ENCODE measurements around the gene RUFY3. TPM values are rescaled to one million over a fixed set of nuclear protein-coding genes. Genes with fewer than 3 reads are reported as not detected.
A peak's percentile ranks its signal among the peaks of the same experiment; 100 is the strongest.

Gene RUFY3
- total and polyA plus RNA-seq, 9 of the 15 experiments (the other 6 are each of a cell fraction or from before 2014, with no cell fraction given): 4.2 to 31.1 (median 21.5) TPM

GRCh38 chr4:70705183-70706043 lies 16.4 kb upstream of the RUFY3 start (continued):
- no peak for TF ChIP-seq PTRF (tag; IDR thresholded peaks at IDR 0.05)
- no peak for TF ChIP-seq FOXP1 (CRISPR knock-in tag; IDR thresholded peaks at IDR 0.05)
- TF ChIP-seq MLX (CRISPR knock-in tag; conservative IDR thresholded peaks at IDR 0.05): no peak
- TF ChIP-seq MAX (CRISPR knock-in tag; IDR thresholded peaks at IDR 0.05): peak; percentile 88
- TF ChIP-seq ZNF3 (CRISPR knock-in tag; IDR thresholded peaks at IDR 0.05): no peak
- TF ChIP-seq MYBL2 (IDR thresholded peaks at IDR 0.05; ENCODE audit: low read depth): no peak
- TF ChIP-seq MYBL2 (CRISPR knock-in tag; IDR thresholded peaks at IDR 0.05; ENCODE audit: borderline replicate concordance): no peak
- TF ChIP-seq FOXP4 (CRISPR knock-in tag; IDR thresholded peaks at IDR 0.05; ENCODE audit: borderline replicate concordance): no peak
- TF ChIP-seq ZNF75A (CRISPR knock-in tag; IDR thresholded peaks at IDR 0.05): no peak
- no peak for TF ChIP-seq TCF7L2 (IDR thresholded peaks at IDR 0.05; ENCODE audit: low read depth, low read length)
- TF ChIP-seq FOXO4 (CRISPR knock-in tag; IDR thresholded peaks at IDR 0.05): no peak
- no peak for TF ChIP-seq MED1 (CRISPR knock-in tag; IDR thresholded peaks at IDR 0.05; ENCODE audit: borderline replicate concordance)
- TF ChIP-seq MBD1 (CRISPR knock-in tag; IDR thresholded peaks at IDR 0.05): no peak
- no peak for TF ChIP-seq HDAC6 (IDR thresholded peaks at IDR 0.05; ENCODE audit: low read depth, low read length)
- TF ChIP-seq PRDM10 (IDR thresholded peaks at IDR 0.05; ENCODE audit: partially characterized antibody): peak; percentile 60
- TF ChIP-seq PHB2 (IDR thresholded peaks at IDR 0.05; ENCODE audit: low read depth): no peak
- no peak for TF ChIP-seq TCFL5 (CRISPR knock-in tag; conservative IDR thresholded peaks at IDR 0.05)

Data from K562 (cell line).